Myocyte (in vitro differentiated cells): Measurements from ENCODE around the gene CCBE1. TPM values are rescaled to one million over a fixed set of nuclear protein-coding genes. Genes with fewer than 3 reads are reported as not detected.
"Not testable (repeated sequence)": the region's sequence is repeated elsewhere in the genome, so short reads cannot be mapped to it uniquely, and the experiment has no call there.

Experiments used
- DNase-seq: peaks from one replicate; pipeline ENCODE4 v3.0.0-alpha.2; 2012; ENCODE audit warnings: low read depth
- total RNA-seq: library from RNA; depleted of rRNA; stranded (reverse); fragments of >200 nt; gene quantifications from 2 replicates; pipeline ENCODE4 v1.2.3, GENCODE V29; 2014

Gene CCBE1
- total RNA-seq, 1 donor from 2014 or later: 8.6 TPM

GRCh38 chr18:59657012-59657411 lies 40.2 kb downstream of the CCBE1 start:
- no peak for DNase-seq

- DNase-seq: no peak
Measured at GRCh38 chr18:59656373-59656887, 40.8 kb downstream of the CCBE1 start.

GRCh38 chr18:59655676-59656075 lies 41.5 kb downstream of the CCBE1 start:
- DNase-seq: no peak

GRCh38 chr18:59651071-59651470 lies 46.2 kb downstream of the CCBE1 start:
- no peak for DNase-seq

- DNase-seq: no peak
Measured at GRCh38 chr18:59650266-59650820, 46.9 kb downstream of the CCBE1 start.

- DNase-seq: no peak
Measured at GRCh38 chr18:59649591-59649990, 47.6 kb downstream of the CCBE1 start.

GRCh38 chr18:59648469-59648868 lies 48.8 kb downstream of the CCBE1 start:
- DNase-seq: not testable (repeated sequence)

GRCh38 chr18:59646963-59647307 lies 50.3 kb downstream of the CCBE1 start:
- no peak for DNase-seq

GRCh38 chr18:59646228-59646962 lies 50.8 kb downstream of the CCBE1 start:
- DNase-seq: no peak

GRCh38 chr18:59643740-59644139 lies 53.5 kb downstream of the CCBE1 start:
- DNase-seq: no peak

- no peak for DNase-seq
Measured at GRCh38 chr18:59640721-59641120, 56.5 kb downstream of the CCBE1 start.

GRCh38 chr18:59639821-59640220 lies 57.4 kb downstream of the CCBE1 start:
- DNase-seq: no peak

- DNase-seq: no peak
Measured at GRCh38 chr18:59639136-59639535, 58.1 kb downstream of the CCBE1 start.

- DNase-seq: no peak
Measured at GRCh38 chr18:59633961-59634485, 63.2 kb downstream of the CCBE1 start.

- no peak for DNase-seq
Measured at GRCh38 chr18:59633317-59633716, 63.9 kb downstream of the CCBE1 start.

- DNase-seq: peak; percentile 68
Measured at GRCh38 chr18:59631583-59632181, 65.5 kb downstream of the CCBE1 start.

GRCh38 chr18:59629894-59630293 lies 67.3 kb downstream of the CCBE1 start:
- DNase-seq: no peak

GRCh38 chr18:59628995-59629394 lies 68.2 kb downstream of the CCBE1 start:
- peak; percentile 59 for DNase-seq

- DNase-seq: peak; percentile 55
Measured at GRCh38 chr18:59627414-59627813, 69.8 kb downstream of the CCBE1 start.

- no peak for DNase-seq
Measured at GRCh38 chr18:59624369-59624765, 72.9 kb downstream of the CCBE1 start.

- DNase-seq: no peak
Measured at GRCh38 chr18:59623456-59624368, 73.5 kb downstream of the CCBE1 start.
